Activated CD8-positive, alpha-beta memory T cell treated with anti-CD3 and anti-CD28 coated beads, Interleukin-2, amount 50 U/mL, for 24 hours (primary cell): ENCODE results near the gene NSD1.
A peak's percentile ranks its signal among the peaks of the same experiment; 100 is the strongest.

Source experiments
- DNase-seq: peaks from one replicate; pipeline ENCODE4 v3.0.0-alpha.2; 2020; ENCODE audit errors: extremely low read depth

Gene NSD1

GRCh38 chr5:177307544-177308363 is 174.2 kb downstream of the NSD1 start:
- DNase-seq = no peak

GRCh38 chr5:177308740-177309139 is 175.2 kb downstream of the NSD1 start:
- DNase-seq = no peak

- no peak for DNase-seq
Observed at GRCh38 chr5:177309351-177310191, 176.0 kb downstream of the NSD1 start.

GRCh38 chr5:177310332-177310731 is 176.8 kb downstream of the NSD1 start:
- no peak for DNase-seq

- DNase-seq = no peak
Observed at GRCh38 chr5:177310757-177311391, 177.3 kb downstream of the NSD1 start.

- DNase-seq = no peak
Observed at GRCh38 chr5:177311392-177311722, 177.8 kb downstream of the NSD1 start.

GRCh38 chr5:177311723-177312648 is 178.4 kb downstream of the NSD1 start, which contains the start of gene MXD3:
Gene MXD3, minus strand, starts transcription at chr5:177311898. Its CDS starts 68 bp downstream, at chr5:177311830.
- peak; percentile 93 for DNase-seq

- no peak for DNase-seq
Observed at GRCh38 chr5:177312649-177313181, 179.1 kb downstream of the NSD1 start.

- no peak for DNase-seq
Observed at GRCh38 chr5:177313561-177314259, 180.1 kb downstream of the NSD1 start.

- DNase-seq = no peak
Observed at GRCh38 chr5:177314376-177315342, 181.1 kb downstream of the NSD1 start.

- no peak for DNase-seq
Observed at GRCh38 chr5:177315411-177315810, 181.8 kb downstream of the NSD1 start.

- DNase-seq = no peak
Observed at GRCh38 chr5:177316005-177316404, 182.4 kb downstream of the NSD1 start.

- peak; percentile 53 for DNase-seq
Observed at GRCh38 chr5:177317959-177318377, 184.4 kb downstream of the NSD1 start.

- DNase-seq = no peak
Observed at GRCh38 chr5:177319913-177320588, 186.5 kb downstream of the NSD1 start.

GRCh38 chr5:177320879-177321278 is 187.3 kb downstream of the NSD1 start:
- DNase-seq = no peak

- no peak for DNase-seq
Observed at GRCh38 chr5:177325868-177326381, 192.4 kb downstream of the NSD1 start.

- DNase-seq = no peak
Observed at GRCh38 chr5:177327539-177328522, 194.3 kb downstream of the NSD1 start.
